ENCODE data around the gene REV3L.
"Not testable (repeated sequence)": the region's sequence is repeated elsewhere in the genome, so short reads cannot be mapped to it uniquely, and the experiment has no call there.

Gene REV3L

GRCh38 chr6:111381728-111382127, 101.3 kb downstream of the REV3L start:
- in situ Hi-C loops (cut with HindIII; ENCODE audit: low sequenced_read_pairs): no loop called here

GRCh38 chr6:111381123-111381522, 101.9 kb downstream of the REV3L start:
- in situ Hi-C loops (cut with HindIII; ENCODE audit: low sequenced_read_pairs): no loop called here

- in situ Hi-C loops (cut with HindIII; ENCODE audit: low sequenced_read_pairs): no loop called here
Observed at GRCh38 chr6:111379831-111380230, 103.2 kb downstream of the REV3L start.

GRCh38 chr6:111379302-111379701, 103.7 kb downstream of the REV3L start:
- in situ Hi-C loops (cut with HindIII; ENCODE audit: low sequenced_read_pairs): no loop called here

- in situ Hi-C loops (cut with HindIII; ENCODE audit: low sequenced_read_pairs): no loop called here
Observed at GRCh38 chr6:111377558-111378120, 105.4 kb downstream of the REV3L start.

GRCh38 chr6:111367393-111368088, 115.5 kb downstream of the REV3L start:
- in situ Hi-C loops (cut with HindIII; ENCODE audit: low sequenced_read_pairs): no loop called here

- in situ Hi-C loops (cut with HindIII; ENCODE audit: low sequenced_read_pairs): no loop called here
Observed at GRCh38 chr6:111361648-111362047, 121.4 kb downstream of the REV3L start.

- in situ Hi-C loops (cut with HindIII; ENCODE audit: low sequenced_read_pairs): no loop called here
Observed at GRCh38 chr6:111358454-111358853, 124.6 kb downstream of the REV3L start.

GRCh38 chr6:111357705-111358104, 125.3 kb downstream of the REV3L start:
- in situ Hi-C loops (cut with HindIII; ENCODE audit: low sequenced_read_pairs): no loop called here

- in situ Hi-C loops (cut with HindIII; ENCODE audit: low sequenced_read_pairs): no loop called here
Observed at GRCh38 chr6:111356551-111356950, 126.5 kb downstream of the REV3L start.

- in situ Hi-C loops (cut with HindIII; ENCODE audit: low sequenced_read_pairs): no loop called here
Observed at GRCh38 chr6:111354758-111355555, 128.1 kb downstream of the REV3L start.

- in situ Hi-C loops (cut with HindIII; ENCODE audit: low sequenced_read_pairs): no loop called here
Observed at GRCh38 chr6:111353912-111354462, 129.0 kb downstream of the REV3L start.

- in situ Hi-C loops (cut with HindIII; ENCODE audit: low sequenced_read_pairs): no loop called here
Observed at GRCh38 chr6:111347589-111347988, 135.4 kb downstream of the REV3L start.

GRCh38 chr6:111342913-111343312, 140.1 kb downstream of the REV3L start:
- in situ Hi-C loops (cut with HindIII; ENCODE audit: low sequenced_read_pairs): no loop called here

GRCh38 chr6:111339294-111339693, 143.7 kb downstream of the REV3L start:
- in situ Hi-C loops (cut with HindIII; ENCODE audit: low sequenced_read_pairs): no loop called here

GRCh38 chr6:111338843-111339242, 144.2 kb downstream of the REV3L start:
- in situ Hi-C loops (cut with HindIII; ENCODE audit: low sequenced_read_pairs): no loop called here

GRCh38 chr6:111337829-111338236, 145.2 kb downstream of the REV3L start:
- in situ Hi-C loops (cut with HindIII; ENCODE audit: low sequenced_read_pairs): no loop called here

- in situ Hi-C loops (cut with HindIII; ENCODE audit: low sequenced_read_pairs): no loop called here
Observed at GRCh38 chr6:111329882-111330633, 153.0 kb downstream of the REV3L start.

- in situ Hi-C loops (cut with HindIII; ENCODE audit: low sequenced_read_pairs): no loop called here
Observed at GRCh38 chr6:111326563-111326962, 156.5 kb downstream of the REV3L start.

GRCh38 chr6:111322145-111322544, 160.9 kb downstream of the REV3L start:
- in situ Hi-C loops (cut with HindIII; ENCODE audit: low sequenced_read_pairs): no loop called here

- in situ Hi-C loops (cut with HindIII; ENCODE audit: low sequenced_read_pairs): not testable (repeated sequence)
Observed at GRCh38 chr6:111307950-111308349, 175.1 kb downstream of the REV3L start.
